AG04450 (cell line): ENCODE results near the gene DHRS12. TPM values are rescaled to one million over a fixed set of nuclear protein-coding genes. Genes with fewer than 3 reads are reported as not detected.
A peak's percentile ranks its signal among the peaks of the same experiment; 100 is the strongest.

Experiments
- CTCF ChIA-PET: fragments of 300-600, 350-600 bp; formaldehyde crosslinking; extraction: SDS; loops from one replicate; lab custom pipeline; 2022; ENCODE audit warnings: antibody characterized with exemption, inconsistent platforms; lab: Charles Lee
- POLR2A ChIA-PET: fragments of 350-600 bp; formaldehyde crosslinking; extraction: SDS; loops from one replicate; lab custom pipeline; 2021; ENCODE audit warnings: antibody characterized with exemption, inconsistent platforms; lab: Yijun Ruan, JAX
- DNase-seq: peaks from one replicate; pipeline ENCODE4 v3.0.0-alpha.2; 2011; ENCODE audit warnings: low read depth, low spot score
- H3K27ac ChIP-seq: one replicate; pipeline ENCODE4 v1.5.1; 2012; ENCODE audit warnings: low read depth, low read length, control low read depth
- H3K27me3 ChIP-seq: one replicate; pipeline ENCODE4 v1.6.0; 2012; ENCODE audit warnings: low read length; ENCODE audit not compliant: control insufficient read depth, insufficient read depth
- H3K4me3 ChIP-seq: 2 replicates; pipeline ENCODE4 v1.5.1; 2011; ENCODE audit warnings: mild to moderate bottlenecking, low read depth, low read length, control low read depth
- H3K9me3 ChIP-seq: 2 replicates; pipeline ENCODE4 v1.5.1; 2012; ENCODE audit warnings: low read length; ENCODE audit not compliant: control insufficient read depth, insufficient read depth
- CTCF ChIP-seq: IDR thresholded peaks from 2 replicates; pipeline ENCODE4 v1.5.1; 2011; ENCODE audit warnings: low read depth, low read length, control low read depth, inconsistent platforms
- polyA plus RNA-seq: library from polyadenylated mRNA; depleted of rRNA; stranded (reverse); fragments of >200 nt; gene quantifications from 2 replicates; pipeline ENCODE4 v1.2.3, GENCODE V29; 2011

DHRS12 gene
- polyA plus RNA-seq, 1 experiment = 3.7 TPM

DNA sequence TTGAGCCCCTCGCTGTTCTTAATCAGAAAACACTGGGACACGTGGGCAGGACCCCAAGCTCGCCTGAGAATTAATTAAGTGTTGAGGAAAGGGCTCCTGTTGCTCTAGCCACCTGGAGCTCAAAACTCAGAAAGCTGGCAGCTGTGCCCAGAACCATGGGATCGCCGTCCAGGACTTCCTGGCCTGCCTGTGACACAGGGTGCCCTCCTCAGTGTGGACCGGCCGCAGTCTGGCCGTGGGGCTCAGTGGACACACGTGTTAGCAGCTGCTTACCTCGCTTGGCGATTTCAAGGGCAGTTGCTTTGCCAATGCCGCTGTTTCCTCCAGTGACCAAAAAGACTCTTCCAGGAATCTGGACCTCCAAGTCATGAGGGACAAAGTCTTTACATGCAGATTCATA is 4.7 kb downstream of the DHRS12 start:
- no peaks in the 10 kb centered on the region; the same call in 1 of the 2 replicates for H3K9me3 ChIP-seq
- no peak overlapping the region for H3K27ac ChIP-seq
- CTCF ChIA-PET = interaction anchor here (1.9 to 3.0 kb wide), 3 partner anchors 16 to 365 kb away, joined by 4 to 43 read pairs (median 26); no protein-coding TSS in a partner anchor
- no peak for DNase-seq
- POLR2A ChIA-PET = interaction anchor here (0.5 kb wide), 1 partner anchor 346 kb away, joined by 3 read pairs; the partner anchor contains the start of gene INTS6
- H3K27me3 ChIP-seq = peaks cover 7% of the 10 kb centered on the region
- no peak for TF ChIP-seq CTCF
- H3K4me3 ChIP-seq = no peak overlapping the region

- ChIA-PET POLR2A (interaction anchor here (1.3 kb wide), 1 partner anchor 345 kb away, joined by 10 read pairs; the partner anchor contains the start of gene INTS6), CTCF (interaction anchor here (0.5 to 3.0 kb wide), 22 partner anchors 18 to 672 kb away, joined by 3 to 43 read pairs (median 4); no protein-coding TSS in a partner anchor)
- no peak overlapping the region for H3K27ac ChIP-seq
- no peaks in the 10 kb centered on the region for H3K9me3 ChIP-seq
- H3K27me3 ChIP-seq = peaks cover 7% of the 10 kb centered on the region
- no peak for DNase-seq
- peak; percentile 46 for TF ChIP-seq CTCF
- H3K4me3 ChIP-seq = no peak overlapping the region
Observed at GRCh38 chr13:51797664-51798488, 6.1 kb downstream of the DHRS12 start.

- peaks cover 7% of the 10 kb centered on the region for H3K27me3 ChIP-seq
- TF ChIP-seq CTCF = no peak
- ChIA-PET POLR2A (no interaction called here), CTCF (interaction anchor here (1.0 to 3.0 kb wide), 9 partner anchors 10 to 671 kb away, joined by 3 to 43 read pairs (median 4); no protein-coding TSS in a partner anchor)
- no peak overlapping the region for H3K27ac ChIP-seq
- no peaks in the 10 kb centered on the region for H3K9me3 ChIP-seq
- H3K4me3 ChIP-seq = no peak overlapping the region
- no peak for DNase-seq
Observed at GRCh38 chr13:51796546-51796945, 7.4 kb downstream of the DHRS12 start.

- ChIA-PET CTCF (interaction anchor here (0.8 kb wide), 1 partner anchor 360 kb away, joined by 4 read pairs; no protein-coding TSS in a partner anchor), POLR2A (no interaction called here)
- no peaks in the 10 kb centered on the region for H3K9me3 ChIP-seq
- no peak for TF ChIP-seq CTCF
- no peak overlapping the region for H3K27ac ChIP-seq
- H3K27me3 ChIP-seq = peaks cover 5% of the 10 kb centered on the region
- H3K4me3 ChIP-seq = no peak overlapping the region
- DNase-seq = no peak
Observed at GRCh38 chr13:51795419-51795818, 8.5 kb downstream of the DHRS12 start.

DNA sequence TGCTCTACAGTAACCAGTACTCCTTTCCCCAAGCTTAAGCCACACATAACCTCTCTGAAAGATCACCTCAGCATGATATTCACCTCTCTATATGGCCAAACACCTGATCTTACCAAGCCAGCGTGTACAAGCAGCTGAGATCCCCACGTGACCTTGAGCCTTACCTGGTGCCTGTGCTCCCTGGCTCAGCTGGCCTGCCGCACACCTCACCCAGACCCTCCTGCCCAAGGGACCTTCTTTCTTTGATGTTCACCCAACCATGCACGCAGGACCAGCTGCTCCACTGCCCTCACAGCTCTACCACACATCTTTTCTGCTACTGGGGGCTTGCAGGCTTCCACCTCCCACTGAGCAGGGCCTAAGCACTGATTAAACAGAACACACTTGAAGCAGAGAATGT is 9.0 kb downstream of the DHRS12 start:
- H3K4me3 ChIP-seq = no peak overlapping the region
- ChIA-PET POLR2A (interaction anchor here (0.7 to 2.4 kb wide), 2 partner anchors 155 to 342 kb away, joined by 3 to 16 read pairs; partner anchors contain the start of gene INTS6), CTCF (no interaction called here)
- no peak for TF ChIP-seq CTCF
- DNase-seq = no peak
- no peak overlapping the region for H3K27ac ChIP-seq
- no peaks in the 10 kb centered on the region for H3K9me3 ChIP-seq
- H3K27me3 ChIP-seq = peaks cover 5% of the 10 kb centered on the region
